Measurements from ENCODE around the gene SLC6A1.

The SLC6A1 gene

DNA sequence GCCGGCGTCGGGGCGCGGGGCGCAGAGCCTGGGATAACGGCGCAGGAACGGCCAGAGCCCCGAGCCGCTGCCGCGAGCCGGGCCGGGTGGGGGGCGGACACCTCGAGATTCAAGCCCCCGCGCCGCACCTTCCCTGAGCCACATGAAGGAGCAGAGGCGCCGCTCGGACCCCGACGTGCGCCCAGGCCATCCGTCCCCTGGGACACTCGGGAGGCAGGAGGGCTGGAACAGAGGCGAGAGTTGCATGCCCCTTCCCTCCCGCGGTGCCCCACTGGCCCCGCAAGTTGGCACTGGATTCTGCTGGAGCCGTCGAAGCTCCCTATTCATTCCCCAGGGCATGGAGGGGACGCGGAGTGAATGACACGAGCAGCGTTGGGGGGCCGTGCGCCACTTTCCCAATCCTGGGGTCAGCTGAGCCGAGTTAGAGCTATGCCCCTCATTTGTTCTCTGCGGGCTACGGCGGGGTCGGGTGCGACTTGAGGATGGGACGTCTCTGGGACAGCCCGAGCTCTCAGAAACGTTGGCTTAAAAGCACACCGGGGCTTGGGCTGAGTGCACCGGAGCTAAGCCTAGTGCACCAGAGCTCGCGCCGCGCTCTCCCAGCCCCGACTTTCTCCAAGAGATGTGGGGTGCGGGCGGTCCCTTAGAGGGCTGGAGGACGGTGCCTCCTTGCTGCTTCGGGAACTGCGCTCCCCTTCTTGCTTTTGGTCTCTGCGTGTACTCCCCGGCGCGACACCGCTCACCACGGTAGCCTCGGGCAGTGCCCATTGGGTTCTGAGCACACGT is 588 bp downstream of the SLC6A1 start:
- TF ChIP-seq FOXP2 (optimal IDR thresholded peaks at IDR 0.05; ENCODE audit: borderline replicate concordance, extremely low read depth, extremely low read length, insufficient read depth) (no peak), TAF1 (IDR thresholded peaks at IDR 0.05; ENCODE audit: borderline replicate concordance, insufficient read depth, low read length) (no peak), POLR2AphosphoS5 (IDR thresholded peaks at IDR 0.05; ENCODE audit: low read depth, low read length) (no peak), SIN3A (IDR thresholded peaks at IDR 0.05; ENCODE audit: borderline replicate concordance, insufficient read depth, low read length) (no peak)
- TF ChIP-seq, protein P1, sequence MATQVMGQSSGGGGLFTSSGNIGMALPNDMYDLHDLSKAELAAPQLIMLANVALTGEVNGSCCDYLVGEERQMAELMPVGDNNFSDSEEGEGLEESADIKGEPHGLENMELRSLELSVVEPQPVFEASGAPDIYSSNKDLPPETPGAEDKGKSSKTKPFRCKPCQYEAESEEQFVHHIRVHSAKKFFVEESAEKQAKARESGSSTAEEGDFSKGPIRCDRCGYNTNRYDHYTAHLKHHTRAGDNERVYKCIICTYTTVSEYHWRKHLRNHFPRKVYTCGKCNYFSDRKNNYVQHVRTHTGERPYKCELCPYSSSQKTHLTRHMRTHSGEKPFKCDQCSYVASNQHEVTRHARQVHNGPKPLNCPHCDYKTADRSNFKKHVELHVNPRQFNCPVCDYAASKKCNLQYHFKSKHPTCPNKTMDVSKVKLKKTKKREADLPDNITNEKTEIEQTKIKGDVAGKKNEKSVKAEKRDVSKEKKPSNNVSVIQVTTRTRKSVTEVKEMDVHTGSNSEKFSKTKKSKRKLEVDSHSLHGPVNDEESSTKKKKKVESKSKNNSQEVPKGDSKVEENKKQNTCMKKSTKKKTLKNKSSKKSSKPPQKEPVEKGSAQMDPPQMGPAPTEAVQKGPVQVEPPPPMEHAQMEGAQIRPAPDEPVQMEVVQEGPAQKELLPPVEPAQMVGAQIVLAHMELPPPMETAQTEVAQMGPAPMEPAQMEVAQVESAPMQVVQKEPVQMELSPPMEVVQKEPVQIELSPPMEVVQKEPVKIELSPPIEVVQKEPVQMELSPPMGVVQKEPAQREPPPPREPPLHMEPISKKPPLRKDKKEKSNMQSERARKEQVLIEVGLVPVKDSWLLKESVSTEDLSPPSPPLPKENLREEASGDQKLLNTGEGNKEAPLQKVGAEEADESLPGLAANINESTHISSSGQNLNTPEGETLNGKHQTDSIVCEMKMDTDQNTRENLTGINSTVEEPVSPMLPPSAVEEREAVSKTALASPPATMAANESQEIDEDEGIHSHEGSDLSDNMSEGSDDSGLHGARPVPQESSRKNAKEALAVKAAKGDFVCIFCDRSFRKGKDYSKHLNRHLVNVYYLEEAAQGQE (IDR thresholded peaks at IDR 0.05; ENCODE audit: insufficient read depth in 1 of 2, low read depth in 2 of 2, low read length in 2 of 2), result no peak

DNA sequence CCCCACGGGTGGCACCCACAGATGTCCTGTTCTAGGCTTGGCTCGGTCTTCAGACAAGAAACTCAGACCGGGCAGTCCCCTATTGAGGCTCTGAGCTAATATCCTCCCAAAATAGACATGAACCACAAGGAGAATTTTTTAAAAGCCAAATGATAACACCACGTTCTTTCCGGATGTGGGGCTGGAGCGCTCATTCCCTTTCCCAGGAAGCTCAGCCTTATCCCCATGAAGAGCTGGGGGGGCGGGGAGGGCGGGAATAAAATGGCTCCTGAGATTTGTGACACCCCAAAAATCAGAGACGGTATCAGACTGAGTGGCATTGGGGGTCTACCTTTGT is 1.1 kb downstream of the SLC6A1 start:
- no peak for TF ChIP-seq POLR2AphosphoS5 (IDR thresholded peaks at IDR 0.05; ENCODE audit: low read depth, low read length)
- no peak for TF ChIP-seq FOXP2 (optimal IDR thresholded peaks at IDR 0.05; ENCODE audit: borderline replicate concordance, extremely low read depth, extremely low read length, insufficient read depth)
- no peak for TF ChIP-seq SIN3A (IDR thresholded peaks at IDR 0.05; ENCODE audit: borderline replicate concordance, insufficient read depth, low read length)
- TF ChIP-seq, protein P1 (IDR thresholded peaks at IDR 0.05; ENCODE audit: insufficient read depth in 1 of 2, low read depth in 2 of 2, low read length in 2 of 2), result no peak
- TF ChIP-seq TAF1 (IDR thresholded peaks at IDR 0.05; ENCODE audit: borderline replicate concordance, insufficient read depth, low read length), result no peak

DNA sequence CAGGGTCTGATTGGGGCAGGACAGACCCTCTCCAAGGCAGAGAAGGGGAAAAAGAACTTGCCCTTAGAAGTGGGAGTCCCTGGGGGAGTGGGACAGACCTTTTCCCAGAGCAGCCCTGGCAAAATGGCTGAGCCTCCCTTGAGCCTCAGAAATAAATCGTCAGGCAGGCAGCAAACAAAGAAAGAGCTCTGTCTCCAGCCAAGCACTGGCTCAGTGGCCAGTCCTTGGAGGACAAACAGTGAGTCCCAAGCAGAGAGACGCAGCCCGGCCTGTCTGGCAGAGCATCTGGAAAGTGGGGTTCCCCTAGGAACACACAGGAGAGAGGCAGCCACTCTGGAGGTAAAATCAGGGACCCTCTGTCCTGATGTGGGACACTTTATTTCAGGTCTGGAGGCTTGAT is 1.8 kb downstream of the SLC6A1 start:
- no peak for TF ChIP-seq POLR2AphosphoS5 (IDR thresholded peaks at IDR 0.05; ENCODE audit: low read depth, low read length)
- TF ChIP-seq, protein P1 (IDR thresholded peaks at IDR 0.05; ENCODE audit: insufficient read depth in 1 of 2, low read depth in 2 of 2, low read length in 2 of 2), result no peak
- TF ChIP-seq FOXP2 (optimal IDR thresholded peaks at IDR 0.05; ENCODE audit: borderline replicate concordance, extremely low read depth, extremely low read length, insufficient read depth), result no peak
- no peak for TF ChIP-seq SIN3A (IDR thresholded peaks at IDR 0.05; ENCODE audit: borderline replicate concordance, insufficient read depth, low read length)
- TF ChIP-seq TAF1 (IDR thresholded peaks at IDR 0.05; ENCODE audit: borderline replicate concordance, insufficient read depth, low read length), result no peak

DNA sequence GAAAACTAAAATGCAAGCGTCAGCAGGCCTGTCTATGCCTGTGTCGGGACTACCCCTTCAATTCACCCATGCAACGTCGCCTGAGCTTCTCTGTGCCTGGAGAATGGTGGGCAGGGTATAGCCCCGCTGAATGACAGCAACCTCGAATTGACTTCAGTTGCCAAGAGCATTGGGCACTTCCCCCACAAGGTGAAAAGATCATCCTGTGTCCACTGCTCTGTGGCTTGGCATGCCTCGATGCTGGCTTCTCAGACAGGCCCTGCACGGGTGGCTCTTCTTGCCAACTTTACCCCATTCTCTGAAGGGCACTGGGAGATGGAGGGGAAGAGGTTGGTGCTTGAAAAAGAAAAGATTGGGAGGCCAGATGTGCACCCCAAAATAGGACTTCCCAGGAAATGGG is 3.3 kb downstream of the SLC6A1 start:
- no peak for TF ChIP-seq FOXP2 (optimal IDR thresholded peaks at IDR 0.05; ENCODE audit: borderline replicate concordance, extremely low read depth, extremely low read length, insufficient read depth)
- no peak for TF ChIP-seq SIN3A (IDR thresholded peaks at IDR 0.05; ENCODE audit: borderline replicate concordance, insufficient read depth, low read length)

DNA sequence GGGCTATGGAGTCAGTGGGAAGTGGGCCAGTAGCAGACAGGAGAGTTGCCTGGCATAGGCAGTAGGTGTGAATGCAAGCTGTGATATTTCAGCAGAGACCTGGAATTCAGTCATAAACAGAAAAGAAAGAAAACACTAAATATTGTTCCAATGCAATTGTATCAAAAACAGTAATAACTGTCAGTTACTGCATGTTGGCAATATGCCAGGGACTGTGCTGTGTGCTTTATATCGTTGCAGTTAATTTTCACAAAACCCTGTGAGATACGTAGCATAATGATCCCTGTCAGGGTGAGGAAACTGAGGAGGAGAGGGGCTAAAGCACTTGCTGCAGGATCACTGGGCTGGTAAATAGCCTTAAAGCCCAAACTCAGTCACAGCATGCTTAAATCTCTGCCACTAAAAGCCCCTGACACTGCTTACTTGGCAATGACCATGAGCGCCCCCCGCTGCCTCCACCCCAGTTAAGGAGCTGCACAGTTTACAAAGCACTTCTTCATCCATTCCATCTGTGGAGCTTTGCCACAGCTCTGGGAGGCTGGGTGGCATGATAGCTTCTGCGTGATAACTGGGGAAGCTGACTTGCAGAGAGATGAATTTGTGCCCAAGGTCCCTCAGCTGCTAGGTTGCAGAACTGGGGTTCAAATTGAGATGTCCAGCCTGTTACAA is 3.9 kb downstream of the SLC6A1 start:
- no peak for TF ChIP-seq POLR2AphosphoS5 (IDR thresholded peaks at IDR 0.05; ENCODE audit: low read depth, low read length)
- no peak for TF ChIP-seq FOXP2 (optimal IDR thresholded peaks at IDR 0.05; ENCODE audit: borderline replicate concordance, extremely low read depth, extremely low read length, insufficient read depth)
- TF ChIP-seq SIN3A (IDR thresholded peaks at IDR 0.05; ENCODE audit: borderline replicate concordance, insufficient read depth, low read length), result no peak
- TF ChIP-seq TAF1 (IDR thresholded peaks at IDR 0.05; ENCODE audit: borderline replicate concordance, insufficient read depth, low read length), result no peak
- TF ChIP-seq, protein P1 (IDR thresholded peaks at IDR 0.05; ENCODE audit: insufficient read depth in 1 of 2, low read depth in 2 of 2, low read length in 2 of 2), result no peak

Measured in PFSK-1 (cell line).